SU-DHL-6 (cell line): Measurements from ENCODE around the gene CIART.

Experiments
- H2AFZ ChIP-seq: fragments of 200-600 bp; sonication (generic); 2 replicates; pipeline ENCODE4 v1.6.1; 2014; ENCODE audit warnings: low read depth, mild to moderate bottlenecking, moderate library complexity, mixed read lengths, antibody characterized with exemption, low read length; ENCODE audit not compliant: severe bottlenecking
- H3F3A ChIP-seq: fragments of 200-600 bp; shearing (Covaris generic); 2 replicates; pipeline ENCODE4 v1.6.0; 2016; ENCODE audit warnings: antibody characterized with exemption, mild to moderate bottlenecking; ENCODE audit not compliant: insufficient read depth
- H3K27ac ChIP-seq: fragments of 200-600 bp; sonication (generic); 2 replicates; pipeline ENCODE4 v1.5.1; 2016; ENCODE audit warnings: low read depth, mild to moderate bottlenecking, low read length, moderate library complexity, mixed read lengths
- H3K27me3 ChIP-seq: fragments of 200-600 bp; sonication (generic), shearing (Covaris generic); 2 replicates; pipeline ENCODE4 v1.6.0; 2014; ENCODE audit warnings: mild to moderate bottlenecking, low read length
- H3K36me3 ChIP-seq: fragments of 200-600 bp; sonication (generic); 2 replicates; pipeline ENCODE4 v1.6.1; 2014; ENCODE audit warnings: mild to moderate bottlenecking, low read length, mixed read lengths
- H3K4me2 ChIP-seq: fragments of 300-600, 200-600 bp; shearing (Covaris generic), sonication (generic); 2 replicates; pipeline ENCODE4 v1.6.0; 2014; ENCODE audit warnings: low read length, low read depth, mild to moderate bottlenecking; ENCODE audit not compliant: poor library complexity, severe bottlenecking
- H3K4me3 ChIP-seq: fragments of 200-600 bp; sonication (generic); 2 replicates; pipeline ENCODE4 v1.5.1; 2014; ENCODE audit warnings: antibody characterized with exemption, low read length, mild to moderate bottlenecking, mixed read lengths; ENCODE audit not compliant: insufficient read depth, poor library complexity, severe bottlenecking
- H3K79me2 ChIP-seq: fragments of 200-600 bp; sonication (generic); 2 replicates; pipeline ENCODE4 v1.6.1; 2014; ENCODE audit warnings: mild to moderate bottlenecking, low read length, moderate library complexity; ENCODE audit not compliant: insufficient read depth
- H3K9ac ChIP-seq: fragments of 200-600 bp; sonication (generic); 2 replicates; pipeline ENCODE4 v1.7.0; 2014; ENCODE audit warnings: mild to moderate bottlenecking, low read length
- H3K9me2 ChIP-seq: fragments of 200-600 bp; sonication (generic); replicated peaks from 2 replicates; pipeline ENCODE4 v1.6.1; 2014; ENCODE audit warnings: low read length; ENCODE audit not compliant: insufficient read depth
- H3K9me3 ChIP-seq: fragments of 200-600 bp; sonication (generic); 2 replicates; pipeline ENCODE4 v1.6.1; 2014; ENCODE audit warnings: low read length, mixed read lengths; ENCODE audit not compliant: insufficient read depth
- H4K20me1 ChIP-seq: fragments of 200-600 bp; sonication (generic); 2 replicates; pipeline ENCODE4 v1.6.1; 2014; ENCODE audit warnings: low read depth, mild to moderate bottlenecking, antibody characterized with exemption, low read length, moderate library complexity, mixed read lengths
- EZH2phosphoT487 ChIP-seq: fragments of 200-600 bp; sonication (generic), shearing (Covaris generic); conservative IDR thresholded peaks from 2 replicates; pipeline ENCODE4 v1.6.1; 2018; ENCODE audit warnings: mild to moderate bottlenecking, antibody characterized with exemption, low read length, moderate library complexity, mixed read lengths
- TF ChIP-seq, protein P1 (sequence below): fragments of 200-600 bp; sonication (generic); IDR thresholded peaks from one replicate; pipeline ENCODE4 v1.5.1; 2017; ENCODE audit warnings: antibody characterized with exemption, mild to moderate bottlenecking, low read length, moderate library complexity; ENCODE audit not compliant: insufficient read depth, poor library complexity, severe bottlenecking

Gene CIART

DNA sequence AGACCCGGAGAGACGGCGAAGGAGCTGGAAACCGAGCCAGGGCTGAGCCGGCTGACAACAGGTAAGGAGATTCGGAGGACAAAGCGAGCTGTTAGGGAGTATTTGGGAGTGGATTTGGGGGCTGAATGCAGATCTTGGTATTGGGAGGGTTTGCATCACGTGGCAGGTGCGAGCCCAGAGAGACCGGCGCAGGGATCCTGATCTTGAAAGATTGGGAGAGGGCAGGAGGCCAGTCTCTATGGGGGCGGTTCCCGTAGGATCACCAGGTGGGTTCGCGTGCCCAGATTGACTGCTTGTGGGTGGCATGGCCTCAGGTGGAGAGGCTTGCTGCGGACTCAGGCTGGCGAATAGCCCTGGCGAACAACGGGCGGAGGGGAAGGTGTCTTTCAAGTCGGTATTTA is 204 bp downstream of the CIART start:
- no peak for TF ChIP-seq EZH2phosphoT487
- TF ChIP-seq, protein P1, sequence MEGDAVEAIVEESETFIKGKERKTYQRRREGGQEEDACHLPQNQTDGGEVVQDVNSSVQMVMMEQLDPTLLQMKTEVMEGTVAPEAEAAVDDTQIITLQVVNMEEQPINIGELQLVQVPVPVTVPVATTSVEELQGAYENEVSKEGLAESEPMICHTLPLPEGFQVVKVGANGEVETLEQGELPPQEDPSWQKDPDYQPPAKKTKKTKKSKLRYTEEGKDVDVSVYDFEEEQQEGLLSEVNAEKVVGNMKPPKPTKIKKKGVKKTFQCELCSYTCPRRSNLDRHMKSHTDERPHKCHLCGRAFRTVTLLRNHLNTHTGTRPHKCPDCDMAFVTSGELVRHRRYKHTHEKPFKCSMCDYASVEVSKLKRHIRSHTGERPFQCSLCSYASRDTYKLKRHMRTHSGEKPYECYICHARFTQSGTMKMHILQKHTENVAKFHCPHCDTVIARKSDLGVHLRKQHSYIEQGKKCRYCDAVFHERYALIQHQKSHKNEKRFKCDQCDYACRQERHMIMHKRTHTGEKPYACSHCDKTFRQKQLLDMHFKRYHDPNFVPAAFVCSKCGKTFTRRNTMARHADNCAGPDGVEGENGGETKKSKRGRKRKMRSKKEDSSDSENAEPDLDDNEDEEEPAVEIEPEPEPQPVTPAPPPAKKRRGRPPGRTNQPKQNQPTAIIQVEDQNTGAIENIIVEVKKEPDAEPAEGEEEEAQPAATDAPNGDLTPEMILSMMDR, result no peak
- H3F3A ChIP-seq, result no peaks in the 10 kb centered on the region
- no peaks in the 10 kb centered on the region for H4K20me1 ChIP-seq
- no peak overlapping the region for H3K9ac ChIP-seq
- H3K9me3 ChIP-seq, result no peaks in the 10 kb centered on the region
- H3K27me3 ChIP-seq, result no peaks in the 10 kb centered on the region
- peak overlapping the region; percentile 96 for H2AFZ ChIP-seq
- no peaks in the 10 kb centered on the region for H3K9me2 ChIP-seq
- H3K36me3 ChIP-seq, result no peaks in the 10 kb centered on the region
- no peak overlapping the region for H3K4me3 ChIP-seq
- no peak overlapping the region for H3K4me2 ChIP-seq
- no peaks in the 10 kb centered on the region for H3K79me2 ChIP-seq
- H3K27ac ChIP-seq, result no peak overlapping the region

DNA sequence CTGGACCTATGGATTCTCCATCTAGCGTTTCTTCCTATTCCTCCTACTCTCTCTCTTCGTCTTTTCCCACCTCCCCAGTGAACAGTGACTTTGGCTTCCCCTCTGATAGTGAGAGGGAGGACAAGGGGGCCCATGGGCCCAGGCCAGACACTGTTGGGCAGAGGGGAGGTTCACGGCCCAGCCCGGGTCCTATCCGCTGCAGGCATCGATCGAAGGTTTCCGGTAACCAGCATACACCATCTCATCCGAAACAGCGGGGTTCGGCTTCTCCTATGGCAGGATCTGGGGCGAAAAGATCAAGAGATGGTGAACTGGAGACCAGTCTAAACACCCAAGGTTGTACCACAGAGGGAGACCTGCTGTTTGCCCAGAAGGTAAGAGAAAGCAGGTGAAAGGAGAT is 906 bp downstream of the CIART start:
- Histone ChIP-seq H3K9me3 (no peaks in the 10 kb centered on the region), H3K36me3 (no peaks in the 10 kb centered on the region), H3F3A (no peaks in the 10 kb centered on the region), H3K9ac (no peak overlapping the region), H3K27me3 (no peaks in the 10 kb centered on the region), H2AFZ (no peak overlapping the region), H3K27ac (no peak overlapping the region), H3K9me2 (no peaks in the 10 kb centered on the region), H4K20me1 (no peaks in the 10 kb centered on the region), H3K4me2 (no peak overlapping the region), H3K4me3 (no peak overlapping the region), H3K79me2 (no peaks in the 10 kb centered on the region)
- no peak for TF ChIP-seq EZH2phosphoT487
- TF ChIP-seq, protein P1, result no peak

DNA sequence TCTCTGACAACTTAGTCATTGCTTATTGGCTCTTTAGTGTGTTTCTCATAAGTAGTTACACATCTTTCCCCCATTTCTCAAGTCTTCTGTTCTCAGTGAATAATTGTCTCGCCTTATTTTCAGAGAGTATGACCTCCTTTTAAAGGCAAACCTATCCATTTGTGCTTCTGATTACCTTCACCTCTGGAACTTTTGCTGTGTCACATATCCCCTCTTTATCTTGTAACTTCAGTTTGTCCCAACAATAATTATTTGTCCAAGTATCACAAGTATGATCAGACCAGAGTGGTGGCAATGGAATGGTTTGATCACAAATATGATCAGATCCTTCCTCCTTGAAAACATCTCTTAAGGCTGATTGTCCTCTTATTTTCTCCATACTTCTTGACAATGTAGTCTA is 6.0 kb downstream of the CIART start:
- no peak for TF ChIP-seq EZH2phosphoT487
- TF ChIP-seq, protein P1, result no peak
- no peaks in the 10 kb centered on the region for H3K27me3 ChIP-seq
- no peak overlapping the region for H3K4me3 ChIP-seq
- H3K27ac ChIP-seq, result no peak overlapping the region
- no peaks in the 10 kb centered on the region for H3K9me3 ChIP-seq
- H3K79me2 ChIP-seq, result no peaks in the 10 kb centered on the region
- no peaks in the 10 kb centered on the region for H4K20me1 ChIP-seq
- no peak overlapping the region for H3K9ac ChIP-seq
- no peak overlapping the region for H3K4me2 ChIP-seq
- H3K36me3 ChIP-seq, result no peaks in the 10 kb centered on the region
- no peaks in the 10 kb centered on the region for H3F3A ChIP-seq
- no peak overlapping the region for H2AFZ ChIP-seq
- H3K9me2 ChIP-seq, result no peaks in the 10 kb centered on the region
